ENCODE results near the gene GHSR.
"Not testable (repeated sequence)": the region's sequence is repeated elsewhere in the genome, so short reads cannot be mapped to it uniquely, and the experiment has no call there.

Gene GHSR

GRCh38 chr3:172447611-172448579 lies at the start of gene GHSR:
Gene GHSR, minus strand, starts transcription at chr3:172448456. Its CDS starts 43 bp downstream, at chr3:172448413.
- no peak within 1 kb of the TSS for H3K4me3 ChIP-seq (ENCODE audit: low read depth, low read length)
- DNase-seq (ENCODE audit: low read depth, low spot score), result no peak
- TF ChIP-seq CTCF (IDR thresholded peaks at IDR 0.05; ENCODE audit: low read depth, low read length), result no peak
- in situ Hi-C loops (cut with HindIII; ENCODE audit: low sequenced_read_pairs), result no loop called here

GRCh38 chr3:172490198-172490669 lies 42.0 kb upstream of the GHSR start:
- DNase-seq (ENCODE audit: low read depth, low spot score), result peak; percentile 76
- in situ Hi-C loops (cut with HindIII; ENCODE audit: low sequenced_read_pairs); H3K4me3 ChIP-seq (ENCODE audit: low read depth, low read length): not testable (repeated sequence)
- TF ChIP-seq CTCF (IDR thresholded peaks at IDR 0.05; ENCODE audit: low read depth, low read length), result peak; percentile 69

GRCh38 chr3:172478116-172478515 lies 29.9 kb upstream of the GHSR start:
- DNase-seq (ENCODE audit: low read depth, low spot score), result no peak
- no peak for TF ChIP-seq CTCF (IDR thresholded peaks at IDR 0.05; ENCODE audit: low read depth, low read length)
- in situ Hi-C loops (cut with HindIII; ENCODE audit: low sequenced_read_pairs), result no loop called here
- no peak overlapping the region for H3K4me3 ChIP-seq (ENCODE audit: low read depth, low read length)

- DNase-seq (ENCODE audit: low read depth, low spot score), result no peak
- H3K4me3 ChIP-seq (ENCODE audit: low read depth, low read length), result no peak overlapping the region
- in situ Hi-C loops (cut with HindIII; ENCODE audit: low sequenced_read_pairs), result no loop called here
- no peak for TF ChIP-seq CTCF (IDR thresholded peaks at IDR 0.05; ENCODE audit: low read depth, low read length)
These were observed 28.1 kb upstream of the GHSR start for GRCh38 chr3:172476347-172476746.

GRCh38 chr3:172475703-172476102 lies 27.4 kb upstream of the GHSR start:
- DNase-seq (ENCODE audit: low read depth, low spot score), result no peak
- in situ Hi-C loops (cut with HindIII; ENCODE audit: low sequenced_read_pairs), result no loop called here
- H3K4me3 ChIP-seq (ENCODE audit: low read depth, low read length), result no peak overlapping the region
- TF ChIP-seq CTCF (IDR thresholded peaks at IDR 0.05; ENCODE audit: low read depth, low read length), result no peak

- in situ Hi-C loops (cut with HindIII; ENCODE audit: low sequenced_read_pairs), result no loop called here
- no peak overlapping the region for H3K4me3 ChIP-seq (ENCODE audit: low read depth, low read length)
- DNase-seq (ENCODE audit: low read depth, low spot score), result no peak
- TF ChIP-seq CTCF (IDR thresholded peaks at IDR 0.05; ENCODE audit: low read depth, low read length), result no peak
These were observed 23.6 kb upstream of the GHSR start for GRCh38 chr3:172471903-172472302.

All from astrocyte of the spinal cord (primary cell).